ENCODE data around the gene APBB1. TPM values are rescaled to one million over a fixed set of nuclear protein-coding genes. Genes with fewer than 3 reads are reported as not detected.
A peak's percentile ranks its signal among the peaks of the same experiment; 100 is the strongest.

Gene APBB1
- total and polyA plus RNA-seq, 9 of the 15 experiments (the other 6 are each of a cell fraction or from before 2014, with no cell fraction given) = 0.04 to 0.73 (median 0.40) TPM

DNA sequence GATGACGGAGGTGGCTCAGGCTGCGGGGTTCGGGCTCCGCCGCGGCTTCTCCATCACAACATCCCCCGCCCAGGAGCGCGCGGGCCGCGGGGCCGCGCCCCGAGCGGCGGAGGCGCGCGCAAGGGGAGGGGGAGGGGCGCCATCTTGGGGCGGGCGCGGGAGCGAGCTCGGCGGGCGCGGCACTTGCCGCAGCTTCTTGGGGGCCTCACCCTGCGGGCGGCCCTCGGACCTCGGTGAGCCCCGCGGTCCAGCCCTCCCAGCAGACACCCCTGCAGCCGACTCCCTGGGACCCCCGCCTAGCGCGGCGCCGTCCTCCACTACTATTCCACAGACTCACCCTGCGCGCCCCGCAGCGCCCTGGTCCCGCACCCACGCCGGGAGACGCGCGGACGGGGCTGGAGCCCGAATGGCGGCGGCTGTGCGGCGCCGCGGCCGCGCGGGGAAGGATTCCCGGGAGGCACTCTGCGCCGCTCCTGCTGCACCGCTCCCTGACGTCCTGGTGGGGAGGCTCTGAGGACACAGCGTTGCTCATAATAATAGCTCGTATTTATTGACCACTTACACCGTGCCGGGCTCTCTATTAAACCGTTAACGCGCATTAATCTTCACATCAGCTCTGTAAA is at the start of gene APBB1 (continued):
- TF ChIP-seq, protein P1, sequence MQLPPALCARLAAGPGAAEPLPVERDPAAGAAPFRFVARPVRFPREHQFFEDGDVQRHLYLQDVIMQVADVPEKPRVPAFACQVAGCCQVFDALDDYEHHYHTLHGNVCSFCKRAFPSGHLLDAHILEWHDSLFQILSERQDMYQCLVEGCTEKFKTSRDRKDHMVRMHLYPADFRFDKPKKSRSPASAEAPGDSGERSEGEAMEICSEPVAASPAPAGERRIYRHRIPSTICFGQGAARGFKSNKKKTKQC (CRISPR knock-in tag; IDR thresholded peaks at IDR 0.05) = no peak
- TF ChIP-seq ZNF512 (tag; IDR thresholded peaks at IDR 0.05) (no peak), DIDO1 (tag; IDR thresholded peaks at IDR 0.05; ENCODE audit: low read depth) (no peak), ELK1 (CRISPR knock-in tag; IDR thresholded peaks at IDR 0.05) (no peak), KDM4B (IDR thresholded peaks at IDR 0.05; ENCODE audit: borderline replicate concordance in 2 of 2, low read depth in 1 of 2) (no peak), MTA1 (IDR thresholded peaks at IDR 0.05; ENCODE audit: borderline replicate concordance) (no peak), KLF1 (tag; IDR thresholded peaks at IDR 0.05) (no peak), ZFP36 (IDR thresholded peaks at IDR 0.05; ENCODE audit: low read depth, low read length, partially characterized antibody) (no peak), ZBED1 (IDR thresholded peaks at IDR 0.05) (no peak), RERE (CRISPR knock-in tag; IDR thresholded peaks at IDR 0.05; ENCODE audit: borderline replicate concordance) (no peak), MCM3 (IDR thresholded peaks at IDR 0.05) (no peak), ZNF165 (CRISPR knock-in tag; IDR thresholded peaks at IDR 0.05; ENCODE audit: borderline replicate concordance) (no peak), TRIM24 (IDR thresholded peaks at IDR 0.05) (no peak), EP300 (IDR thresholded peaks at IDR 0.05; ENCODE audit: low read length) (no peak), RBM34 (IDR thresholded peaks at IDR 0.05; ENCODE audit: borderline replicate concordance, insufficient read depth, low read length) (no peak), ZNF395 (CRISPR knock-in tag; IDR thresholded peaks at IDR 0.05) (peak; percentile 62)

Data from K562 (cell line).